GM12878 (cell line): ENCODE measurements around the gene AKTIP. TPM values are rescaled to one million over a fixed set of nuclear protein-coding genes. Genes with fewer than 3 reads are reported as not detected.

Experiments used
- ATAC-seq: fragments of 200-7000 bp; cut with Tn5 transposase; 3 replicates; pipeline ENCODE4 v1.9.1; 2020; ENCODE audit warnings: mild to moderate bottlenecking, moderate library complexity
- BruUV-seq: library from RNA; stranded (reverse); fragments of 400-500 nt; replicated peaks from 2 replicates; lab custom pipeline; 2021; lab: Mats Ljungman, UMichigan
- CTCF ChIA-PET: fragments of 300-600 bp; sonication (Branson Sonifier 250); formaldehyde crosslinking; extraction: SDS; loops from one replicate; lab custom pipeline; 2021; ENCODE audit warnings: inconsistent platforms; lab: Yijun Ruan, JAX
- POLR2A ChIA-PET: fragments of 350-600 bp; formaldehyde crosslinking; extraction: SDS; loops from one replicate; lab custom pipeline; 2021; ENCODE audit warnings: inconsistent platforms; lab: Charles Lee
- RAD21 ChIA-PET: fragments of 300-600 bp; sonication (Branson Sonifier 250); formaldehyde crosslinking; loops from one replicate; lab custom pipeline; 2023; ENCODE audit warnings: antibody characterized with exemption; ENCODE audit not compliant: unreplicated experiment; lab: Charles Lee
- SMC1A ChIA-PET: fragments of 300-600 bp; sonication (Branson Sonifier 250); formaldehyde crosslinking; loops from one replicate; lab custom pipeline; 2023; ENCODE audit not compliant: unreplicated experiment, uncharacterized antibody; lab: Charles Lee
- DNase-seq: peaks from one replicate; pipeline ENCODE4 v3.0.0-alpha.2; 2011; ENCODE audit warnings: low read depth, low spot score
- FAIRE-seq: peaks from 3 replicates; lab custom pipeline; 2011; peaks lifted over from hg19 to GRCh38; lab: Jason Lieb, UNC
- H2AFZ ChIP-seq: 2 replicates; pipeline ENCODE4 v1.6.0; 2011; ENCODE audit warnings: low read depth, low read length, control low read depth; ENCODE audit not compliant: control insufficient read depth
- H3K27ac ChIP-seq: 2 replicates; pipeline ENCODE4 v1.5.1; 2011; ENCODE audit warnings: control low read depth; ENCODE audit not compliant: control insufficient read depth, insufficient read depth
- H3K27me3 ChIP-seq, 2 experiments: replicated peaks in 1 of 2; 2 replicates each; pipeline versions ENCODE4 v1.6.0 to v1.6.1; 2011; ENCODE audit warnings: low read length in 1 of 2; ENCODE audit not compliant: control insufficient read depth in 2 of 2, insufficient read depth in 2 of 2
- H3K36me3 ChIP-seq, 2 experiments: 2 replicates each; pipeline ENCODE4 v1.5.1; 2011; ENCODE audit warnings: low read length in 1 of 2; ENCODE audit not compliant: control insufficient read depth in 2 of 2, insufficient read depth in 2 of 2
- H3K4me1 ChIP-seq: 2 replicates; pipeline ENCODE4 v1.6.1; 2011; ENCODE audit warnings: mild to moderate bottlenecking, low read length, moderate library complexity, mixed read lengths; ENCODE audit not compliant: control insufficient read depth, insufficient read depth
- H3K4me2 ChIP-seq: 2 replicates; pipeline ENCODE4 v1.6.0; 2011; ENCODE audit warnings: control low read depth; ENCODE audit not compliant: control insufficient read depth, insufficient read depth
- H3K4me3 ChIP-seq: fragments of 200-600 bp; sonication (generic); 2 replicates; pipeline ENCODE4 v1.5.1; 2016
- H3K79me2 ChIP-seq: 2 replicates; pipeline ENCODE4 v1.6.0; 2011; ENCODE audit warnings: low read length; ENCODE audit not compliant: control insufficient read depth, insufficient read depth
- H3K9ac ChIP-seq: 2 replicates; pipeline ENCODE4 v1.8.0; 2011; ENCODE audit warnings: low read length, control low read depth, mixed read lengths; ENCODE audit not compliant: control insufficient read depth, insufficient read depth
- H3K9me3 ChIP-seq: replicated peaks from 3 replicates; pipeline ENCODE4 v1.5.1; 2011; ENCODE audit warnings: mild to moderate bottlenecking, low read length; ENCODE audit not compliant: control insufficient read depth, insufficient read depth
- H4K20me1 ChIP-seq: 2 replicates; pipeline ENCODE4 v1.6.0; 2011; ENCODE audit not compliant: control insufficient read depth, insufficient read depth
- CTCF ChIP-seq, 3 experiments: IDR thresholded peaks in 2 of 3; conservative IDR thresholded peaks in 1 of 3; 2 replicates each; pipeline ENCODE4 v1.5.1; 2011; ENCODE audit warnings: low read depth in 3 of 3, low read length in 3 of 3, mild to moderate bottlenecking in 3 of 3, control low read depth in 2 of 3, moderate library complexity in 2 of 3, inconsistent platforms in 1 of 3, mixed read lengths in 1 of 3; ENCODE audit not compliant: control insufficient read depth in 2 of 3, insufficient read depth in 1 of 3; ENCODE audit errors: extremely low read depth in 1 of 3
- RAD21 ChIP-seq: IDR thresholded peaks from 2 replicates; pipeline ENCODE4 v1.6.1; 2011; ENCODE audit warnings: mild to moderate bottlenecking, low read depth, low read length, moderate library complexity; ENCODE audit not compliant: insufficient read depth
- WGBS: methylation state at CpG from one replicate; pipeline ENCODE4 v1.1.6; 2016; ENCODE audit warnings: low lambda C conversion rate; ENCODE audit not compliant: insufficient replicate concordance, insufficient coverage; ENCODE audit errors: missing lambda C conversion rate; 5-methylcytosine and 5-hydroxymethylcytosine counted together
- in situ Hi-C: fragments of 300-500 bp; cut with MboI; formaldehyde crosslinking; loops from 9 replicates; pipeline ENCODE4 v1.14.3; 2018; ENCODE audit warnings: mixed read lengths
- intact Hi-C: fragments of 100-400 bp; cut with micrococcal nuclease; formaldehyde crosslinking; loops from one replicate; pipeline ENCODE4 v1.14.2; 2022; ENCODE audit not compliant: unreplicated experiment
- polyA plus RNA-seq, 11 experiments: library from polyadenylated mRNA; depleted of rRNA in 4 of 11; unstranded in 6 of 11; stranded (reverse) in 5 of 11; fragments of >200 nt; fragmentation: Nextera tagmentation in 4 of 11; fragmentation: Illumina TruSeq in 1 of 11; extraction: Ambion mirVana in 4 of 11; extraction: Trizol in 1 of 11; gene quantifications; 1 replicate in 1 of 11; 2 replicates in 10 of 11; pipeline versions ENCODE4 v1.2.1 to v1.2.3, GENCODE V29; 2011 to 2016; ENCODE audit warnings: inconsistent platforms in 2 of 11, missing spikeins in 2 of 11, low read depth in 1 of 11
- total RNA-seq, 4 experiments: library from RNA; depleted of rRNA in 3 of 4; stranded (reverse); fragments of >200 nt in 3 of 4; fragmentation: Illumina TruSeq in 1 of 4; extraction: Trizol in 1 of 4; gene quantifications; 2 replicates each; pipeline versions ENCODE4 v1.2.1 to v1.2.3, GENCODE V29; 2013 to 2021

The AKTIP gene
- total and polyA plus RNA-seq, 10 of the 15 experiments (the other 5 are each of a cell fraction or from before 2014, with no cell fraction given): 11.4 to 22.9 (median 13.6) TPM

DNA sequence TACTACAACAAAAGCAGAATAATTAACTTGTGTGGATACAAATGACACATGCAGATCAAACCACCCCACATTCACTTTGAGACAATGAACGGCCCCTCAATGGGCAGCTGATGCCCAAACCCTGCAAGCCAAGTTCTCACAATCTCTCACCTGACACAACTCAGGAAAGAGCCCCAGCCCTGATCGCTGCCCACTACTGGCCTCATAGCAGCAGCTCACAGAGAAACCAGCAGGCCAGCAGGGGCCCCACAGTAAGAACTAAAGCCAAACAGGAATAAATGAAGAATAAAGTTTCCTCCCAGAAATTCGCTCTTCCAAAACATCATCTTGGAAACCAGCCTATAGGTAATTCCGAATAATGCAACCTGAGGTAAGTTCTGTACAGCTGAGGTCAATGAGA lies 7.7 kb downstream of the AKTIP start:
- no peak overlapping the region for H3K27ac ChIP-seq

More for the DNA sequence above, 7.7 kb downstream of the AKTIP start:
- in situ Hi-C loops: no loop called here
- TF ChIP-seq RAD21 (no peak), CTCF (IDR thresholded peaks at IDR 0.05 in 2 of 3, conservative IDR thresholded peaks at IDR 0.05 in 1 of 3; ENCODE audit: control insufficient read depth in 2 of 3, extremely low read depth in 1 of 3, insufficient read depth in 1 of 3, low read depth in 3 of 3, low read length in 3 of 3) (0 out of 6 replicates have a peak, but pooled peaks of 1 of the 3 experiments have one; percentile 22)
- TF ChIP-seq, all 136 proteins: peak for 1
- ChIA-PET CTCF (no interaction called here), SMC1A (interaction anchor here (0.5 kb wide), 1 partner anchor 400 kb away, joined by 3 read pairs; no protein-coding TSS in a partner anchor), RAD21 (no interaction called here), POLR2A (no interaction called here)
- Histone ChIP-seq H3K9ac (no peak overlapping the region), H2AFZ (no peak overlapping the region), H3K27me3 (no peaks in the 10 kb centered on the region), H3K4me2 (no peak overlapping the region), H3K79me2 (no peaks in the 10 kb centered on the region), H3K4me1 (no peaks in the 10 kb centered on the region), H3K4me3 (no peak overlapping the region), H3K9me3 (no peaks in the 10 kb centered on the region), H3K36me3 (peaks cover 2 to 24% of the 10 kb centered on the region in 2 experiments), H4K20me1 (no peaks in the 10 kb centered on the region)
- no peak for DNase-seq
- 94% methylated on average over 4 of the region's 4 CpGs for WGBS
- intact Hi-C loops: no loop called here
- peak; percentile 64; the same call in 2 of the 3 replicates for ATAC-seq
- FAIRE-seq: no peak
- BruUV-seq: no TSS peak
